LNCAP (cell line): ENCODE results near the gene SUSD1.

Experiments
- CTCF ChIP-seq: fragments of 450-650 bp; IDR thresholded peaks from 2 replicates; pipeline ENCODE4 v1.5.1; 2017; ENCODE audit warnings: mild to moderate bottlenecking

SUSD1 gene

GRCh38 chr9:112157961-112158360 lies 17.1 kb downstream of the SUSD1 start:
- TF ChIP-seq CTCF, result no peak

GRCh38 chr9:112157087-112157486 lies 18.0 kb downstream of the SUSD1 start:
- TF ChIP-seq CTCF, result no peak

- no peak for TF ChIP-seq CTCF
Observed at GRCh38 chr9:112149211-112149610, 25.9 kb downstream of the SUSD1 start.

GRCh38 chr9:112145886-112146285 lies 29.2 kb downstream of the SUSD1 start:
- TF ChIP-seq CTCF, result no peak

GRCh38 chr9:112144807-112145206 lies 30.3 kb downstream of the SUSD1 start:
- TF ChIP-seq CTCF, result no peak

- no peak for TF ChIP-seq CTCF
Observed at GRCh38 chr9:112142420-112142819, 32.7 kb downstream of the SUSD1 start.

- TF ChIP-seq CTCF, result no peak
Observed at GRCh38 chr9:112140936-112141335, 34.2 kb downstream of the SUSD1 start.

GRCh38 chr9:112137066-112137465 lies 38.0 kb downstream of the SUSD1 start:
- no peak for TF ChIP-seq CTCF
